ENCODE results near the gene RHOBTB1.

Gene RHOBTB1

DNA sequence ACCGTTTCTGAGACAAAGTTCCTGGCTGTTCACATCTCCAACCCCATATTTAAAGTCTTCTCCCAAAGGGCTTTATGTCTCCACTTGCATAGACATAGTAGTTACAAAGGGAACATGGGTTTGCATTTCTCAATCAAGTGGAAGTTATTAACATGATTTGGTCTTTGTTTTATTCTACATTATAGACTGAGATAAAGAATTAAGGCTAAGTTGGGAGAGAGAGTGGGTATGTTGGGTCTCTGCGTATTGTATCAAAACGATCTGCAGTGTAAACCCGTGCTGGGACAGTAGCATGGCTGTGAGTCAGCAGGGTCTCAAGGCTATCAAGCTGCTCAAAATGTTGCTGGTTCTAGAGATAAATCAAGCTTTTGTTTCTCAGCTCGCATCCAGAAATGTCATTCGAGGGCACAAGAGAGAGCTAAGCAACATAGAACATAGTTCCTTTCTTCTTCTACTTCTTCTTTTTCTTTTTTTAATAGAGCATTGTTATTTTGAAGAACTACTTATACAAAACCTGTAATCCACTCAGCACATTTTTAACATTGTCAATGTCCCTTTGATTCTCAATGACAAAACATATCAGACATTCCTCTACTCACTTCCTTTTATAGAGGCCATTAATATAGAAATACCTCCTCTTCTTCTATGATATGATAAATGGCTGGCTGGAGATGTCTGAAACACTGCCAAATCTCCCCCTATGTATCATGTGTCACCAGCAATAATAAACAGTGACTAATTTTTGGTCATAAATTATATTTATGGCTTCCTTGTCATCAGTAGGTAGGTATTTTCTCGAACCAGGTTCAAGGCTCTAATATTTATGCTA, 34.5 kb upstream of the RHOBTB1 start:
- no peak overlapping the region for H3K4me2 ChIP-seq
- TF ChIP-seq, protein P1, sequence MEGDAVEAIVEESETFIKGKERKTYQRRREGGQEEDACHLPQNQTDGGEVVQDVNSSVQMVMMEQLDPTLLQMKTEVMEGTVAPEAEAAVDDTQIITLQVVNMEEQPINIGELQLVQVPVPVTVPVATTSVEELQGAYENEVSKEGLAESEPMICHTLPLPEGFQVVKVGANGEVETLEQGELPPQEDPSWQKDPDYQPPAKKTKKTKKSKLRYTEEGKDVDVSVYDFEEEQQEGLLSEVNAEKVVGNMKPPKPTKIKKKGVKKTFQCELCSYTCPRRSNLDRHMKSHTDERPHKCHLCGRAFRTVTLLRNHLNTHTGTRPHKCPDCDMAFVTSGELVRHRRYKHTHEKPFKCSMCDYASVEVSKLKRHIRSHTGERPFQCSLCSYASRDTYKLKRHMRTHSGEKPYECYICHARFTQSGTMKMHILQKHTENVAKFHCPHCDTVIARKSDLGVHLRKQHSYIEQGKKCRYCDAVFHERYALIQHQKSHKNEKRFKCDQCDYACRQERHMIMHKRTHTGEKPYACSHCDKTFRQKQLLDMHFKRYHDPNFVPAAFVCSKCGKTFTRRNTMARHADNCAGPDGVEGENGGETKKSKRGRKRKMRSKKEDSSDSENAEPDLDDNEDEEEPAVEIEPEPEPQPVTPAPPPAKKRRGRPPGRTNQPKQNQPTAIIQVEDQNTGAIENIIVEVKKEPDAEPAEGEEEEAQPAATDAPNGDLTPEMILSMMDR (conservative IDR thresholded peaks at IDR 0.05; ENCODE audit: low read depth, low read length) = no peak
- H3K36me3 ChIP-seq (ENCODE audit: insufficient read depth) = no peaks in the 10 kb centered on the region
- no peaks in the 10 kb centered on the region for H4K20me1 ChIP-seq (ENCODE audit: insufficient read depth)
- no peak overlapping the region for H2AFZ ChIP-seq (ENCODE audit: low read depth)
- no peak overlapping the region for H3K27ac ChIP-seq
- H3K79me2 ChIP-seq (ENCODE audit: insufficient read depth, low read depth) = no peaks in the 10 kb centered on the region
- H3K9ac ChIP-seq = no peak overlapping the region
- no peaks in the 10 kb centered on the region for H3K4me1 ChIP-seq (ENCODE audit: low read depth, poor library complexity, severe bottlenecking)
- H3K27me3 ChIP-seq (ENCODE audit: insufficient read depth, low read depth) = no peaks in the 10 kb centered on the region
- no peak overlapping the region for H3K4me3 ChIP-seq (IDR thresholded peaks at IDR 0.05; ENCODE audit: insufficient read depth, low read depth, low read length)

DNA sequence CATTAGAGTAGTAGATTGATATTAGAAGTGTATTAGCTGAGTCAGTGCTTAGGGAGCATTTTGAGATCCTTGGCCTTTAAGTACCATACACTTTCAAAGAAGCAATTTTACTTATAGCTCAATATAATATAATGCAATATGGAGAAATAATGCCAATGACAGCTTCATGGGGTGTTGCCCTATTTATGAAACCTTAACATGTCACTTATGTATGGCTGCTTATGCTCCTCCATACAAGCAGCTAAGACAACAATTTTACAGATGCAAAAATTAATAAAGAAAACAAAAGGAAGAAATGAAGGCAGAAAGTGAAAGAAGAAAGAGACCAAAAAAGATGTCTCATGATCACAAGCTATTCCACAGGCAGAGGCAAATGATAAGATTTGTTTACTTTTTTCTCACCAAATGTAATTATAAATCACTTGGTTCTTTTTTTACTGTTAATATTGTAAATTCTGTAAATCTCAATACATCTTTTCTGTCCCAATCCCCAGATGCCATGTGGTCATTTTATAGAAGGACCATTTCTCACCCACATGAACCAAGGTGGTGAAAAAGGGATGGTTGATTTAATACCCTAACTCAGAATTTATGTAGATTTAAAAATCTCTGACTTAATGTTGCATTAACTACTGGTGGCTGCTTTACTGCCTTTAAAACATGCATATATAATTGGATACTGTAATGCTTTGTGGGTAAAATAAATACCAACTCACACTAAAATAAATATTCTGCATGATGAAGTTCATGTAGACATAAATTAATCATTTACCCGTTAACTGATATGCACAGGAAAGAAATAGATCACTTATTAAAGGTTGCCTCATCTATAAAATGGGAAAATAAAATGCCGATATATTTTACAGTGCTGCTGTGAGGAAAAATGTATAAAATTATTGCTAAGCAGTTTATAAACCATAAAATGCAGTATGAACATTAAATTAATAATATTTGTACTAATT, 33.5 kb upstream of the RHOBTB1 start:
- Histone ChIP-seq H3K4me3 (IDR thresholded peaks at IDR 0.05; ENCODE audit: insufficient read depth, low read depth, low read length) (no peak overlapping the region), H3K27me3 (ENCODE audit: insufficient read depth, low read depth) (no peaks in the 10 kb centered on the region), H3K36me3 (ENCODE audit: insufficient read depth) (no peaks in the 10 kb centered on the region), H3K4me1 (ENCODE audit: low read depth, poor library complexity, severe bottlenecking) (no peaks in the 10 kb centered on the region), H3K9ac (no peak overlapping the region), H2AFZ (ENCODE audit: low read depth) (no peak overlapping the region), H3K79me2 (ENCODE audit: insufficient read depth, low read depth) (no peaks in the 10 kb centered on the region), H3K4me2 (no peak overlapping the region), H3K27ac (no peak overlapping the region), H4K20me1 (ENCODE audit: insufficient read depth) (no peaks in the 10 kb centered on the region)
- TF ChIP-seq, protein P1 (conservative IDR thresholded peaks at IDR 0.05; ENCODE audit: low read depth, low read length) = no peak

DNA sequence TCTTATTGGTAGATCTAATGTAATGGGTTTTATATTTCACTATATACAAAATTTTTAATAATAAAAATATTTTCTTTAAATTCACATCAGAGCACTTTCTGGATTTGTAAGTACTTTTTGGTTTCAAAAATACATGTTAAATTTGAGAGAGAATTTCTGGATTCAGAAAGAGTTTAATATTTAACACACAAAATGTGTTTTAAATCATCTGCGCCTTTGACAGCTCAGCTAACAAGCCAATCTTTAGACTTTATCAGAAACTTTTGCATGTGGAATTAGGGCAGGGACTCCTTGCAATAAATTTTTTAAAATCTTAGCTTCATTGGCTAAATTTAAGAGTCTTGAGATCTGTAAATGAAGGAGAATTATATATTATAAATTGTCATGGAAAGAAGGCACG, 32.7 kb upstream of the RHOBTB1 start:
- H3K27ac ChIP-seq = no peak overlapping the region
- no peaks in the 10 kb centered on the region for H3K79me2 ChIP-seq (ENCODE audit: insufficient read depth, low read depth)
- no peaks in the 10 kb centered on the region for H3K27me3 ChIP-seq (ENCODE audit: insufficient read depth, low read depth)
- H3K4me3 ChIP-seq (IDR thresholded peaks at IDR 0.05; ENCODE audit: insufficient read depth, low read depth, low read length) = no peak overlapping the region
- H4K20me1 ChIP-seq (ENCODE audit: insufficient read depth) = no peaks in the 10 kb centered on the region
- no peak overlapping the region for H2AFZ ChIP-seq (ENCODE audit: low read depth)
- H3K4me2 ChIP-seq = no peak overlapping the region
- no peaks in the 10 kb centered on the region for H3K36me3 ChIP-seq (ENCODE audit: insufficient read depth)
- no peak overlapping the region for H3K9ac ChIP-seq
- TF ChIP-seq, protein P1 (conservative IDR thresholded peaks at IDR 0.05; ENCODE audit: low read depth, low read length) = no peak
- H3K4me1 ChIP-seq (ENCODE audit: low read depth, poor library complexity, severe bottlenecking) = no peaks in the 10 kb centered on the region

DNA sequence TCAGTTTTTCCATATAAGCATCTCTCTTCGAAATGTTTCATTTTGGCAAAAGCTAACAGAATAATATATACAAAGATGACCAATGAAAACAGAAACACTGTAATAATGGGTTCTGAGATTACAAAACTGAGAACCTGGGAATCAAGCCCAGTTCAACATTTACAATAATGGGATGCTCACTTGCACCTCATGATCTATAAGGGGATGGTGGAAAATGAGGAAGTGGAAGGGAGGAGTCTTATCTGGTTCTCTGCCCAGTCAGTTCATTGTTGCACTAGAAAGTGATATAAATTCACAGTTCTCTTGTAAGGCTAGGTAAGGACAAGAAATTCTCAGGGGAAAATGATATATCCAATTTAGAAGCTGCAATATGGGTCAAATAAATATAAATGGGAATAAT, 31.7 kb upstream of the RHOBTB1 start:
- Histone ChIP-seq H4K20me1 (ENCODE audit: insufficient read depth) (no peaks in the 10 kb centered on the region), H3K9ac (no peak overlapping the region), H3K27ac (no peak overlapping the region), H3K27me3 (ENCODE audit: insufficient read depth, low read depth) (no peaks in the 10 kb centered on the region), H3K36me3 (ENCODE audit: insufficient read depth) (no peaks in the 10 kb centered on the region), H3K4me3 (IDR thresholded peaks at IDR 0.05; ENCODE audit: insufficient read depth, low read depth, low read length) (no peak overlapping the region), H3K4me2 (no peak overlapping the region), H3K79me2 (ENCODE audit: insufficient read depth, low read depth) (no peaks in the 10 kb centered on the region), H3K4me1 (ENCODE audit: low read depth, poor library complexity, severe bottlenecking) (no peaks in the 10 kb centered on the region), H2AFZ (ENCODE audit: low read depth) (no peak overlapping the region)
- TF ChIP-seq, protein P1 (conservative IDR thresholded peaks at IDR 0.05; ENCODE audit: low read depth, low read length) = no peak
